RPMI7951 (cell line): ENCODE measurements around the gene SLC35F5. TPM values are rescaled to one million over a fixed set of nuclear protein-coding genes. Genes with fewer than 3 reads are reported as not detected.
"Not testable (repeated sequence)": the region's sequence is repeated elsewhere in the genome, so short reads cannot be mapped to it uniquely, and the experiment has no call there.

Experiments
- DNase-seq: peaks from one replicate; pipeline ENCODE4 v3.0.0-alpha.2; 2012; ENCODE audit warnings: low read depth
- total RNA-seq: library from RNA; depleted of rRNA; stranded (reverse); fragments of >200 nt; shearing (Covaris generic); gene quantifications from 2 replicates; pipeline ENCODE4 v1.2.3, GENCODE V29; 2014; rRNA removed

Gene SLC35F5
- total RNA-seq = 89.0 and 130 TPM in 2 replicates

- DNase-seq = peak; percentile 91
Measured at GRCh38 chr2:113756355-113757137, at the start of gene SLC35F5. Gene SLC35F5 (minus strand): TSS chr2:113756642. CDS start chr2:113756409, 233 bp downstream.

DNA sequence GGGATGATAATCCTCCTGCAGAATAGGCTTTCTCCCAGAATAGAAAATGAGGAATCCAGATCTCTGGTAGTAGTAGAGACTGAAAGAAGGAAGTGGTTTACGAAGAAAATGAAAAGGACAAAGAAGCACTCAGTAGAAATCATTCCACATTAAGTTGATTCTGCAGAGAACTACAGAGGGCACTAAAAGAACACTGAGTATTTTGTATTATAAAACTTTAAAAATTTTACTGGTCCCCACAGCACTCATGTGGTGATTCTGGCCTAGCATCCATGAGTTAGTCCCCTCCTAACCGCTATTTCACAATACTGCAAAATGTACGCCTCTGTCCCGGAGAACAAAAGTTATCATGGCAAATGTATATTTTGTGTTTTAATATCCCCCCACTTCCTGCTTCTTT lies 42.9 kb upstream of the SLC35F5 start:
- peak; percentile 29 for DNase-seq

DNA sequence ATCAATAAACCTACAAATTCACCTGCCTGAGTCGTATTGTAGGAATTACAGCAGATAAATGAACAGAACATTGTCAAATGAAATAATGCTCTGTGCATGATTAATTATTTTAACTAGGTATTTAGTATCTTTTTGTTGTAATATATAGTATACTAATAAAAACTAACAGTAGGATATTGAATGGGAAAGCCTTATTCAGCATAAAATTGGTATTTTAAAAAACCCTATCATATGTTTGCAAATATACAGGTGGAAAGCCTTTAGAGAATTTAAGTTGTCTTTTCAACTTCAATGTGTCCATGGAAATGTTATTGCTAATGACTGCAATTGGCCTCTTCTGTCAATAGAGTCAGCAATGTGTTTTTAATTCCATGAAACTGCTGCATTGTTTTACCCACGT lies 40.8 kb upstream of the SLC35F5 start:
- DNase-seq = no peak

DNA sequence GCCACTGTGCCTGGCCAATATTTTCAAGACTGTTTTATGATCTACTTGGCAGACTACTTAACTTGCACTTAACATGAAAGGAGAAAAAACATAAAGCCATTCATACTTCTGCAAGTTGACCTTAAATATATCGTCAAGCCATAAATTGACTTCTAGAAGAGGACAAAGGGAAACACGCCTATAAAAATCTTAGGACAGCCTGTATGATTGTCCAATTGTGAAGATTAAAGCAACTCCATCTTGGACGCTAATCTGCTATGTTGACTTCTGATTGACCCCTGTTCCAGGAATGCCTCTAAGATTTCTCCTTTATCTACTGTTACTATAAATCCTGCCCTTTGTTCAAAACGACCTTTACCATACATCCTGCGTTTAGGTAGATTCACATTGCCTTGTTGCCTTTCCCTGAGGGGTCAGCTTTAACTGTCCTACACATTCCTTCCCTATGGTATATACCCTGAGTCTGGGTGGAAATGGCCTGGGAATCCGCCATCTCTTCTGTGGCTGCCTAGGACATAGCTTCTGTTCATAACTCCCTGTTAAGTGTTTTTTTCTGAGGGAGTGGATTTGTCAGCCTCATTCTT lies 40.2 kb upstream of the SLC35F5 start:
- DNase-seq = no peak

GRCh38 chr2:113795405-113795920 lies 39.0 kb upstream of the SLC35F5 start:
- DNase-seq = no peak

DNA sequence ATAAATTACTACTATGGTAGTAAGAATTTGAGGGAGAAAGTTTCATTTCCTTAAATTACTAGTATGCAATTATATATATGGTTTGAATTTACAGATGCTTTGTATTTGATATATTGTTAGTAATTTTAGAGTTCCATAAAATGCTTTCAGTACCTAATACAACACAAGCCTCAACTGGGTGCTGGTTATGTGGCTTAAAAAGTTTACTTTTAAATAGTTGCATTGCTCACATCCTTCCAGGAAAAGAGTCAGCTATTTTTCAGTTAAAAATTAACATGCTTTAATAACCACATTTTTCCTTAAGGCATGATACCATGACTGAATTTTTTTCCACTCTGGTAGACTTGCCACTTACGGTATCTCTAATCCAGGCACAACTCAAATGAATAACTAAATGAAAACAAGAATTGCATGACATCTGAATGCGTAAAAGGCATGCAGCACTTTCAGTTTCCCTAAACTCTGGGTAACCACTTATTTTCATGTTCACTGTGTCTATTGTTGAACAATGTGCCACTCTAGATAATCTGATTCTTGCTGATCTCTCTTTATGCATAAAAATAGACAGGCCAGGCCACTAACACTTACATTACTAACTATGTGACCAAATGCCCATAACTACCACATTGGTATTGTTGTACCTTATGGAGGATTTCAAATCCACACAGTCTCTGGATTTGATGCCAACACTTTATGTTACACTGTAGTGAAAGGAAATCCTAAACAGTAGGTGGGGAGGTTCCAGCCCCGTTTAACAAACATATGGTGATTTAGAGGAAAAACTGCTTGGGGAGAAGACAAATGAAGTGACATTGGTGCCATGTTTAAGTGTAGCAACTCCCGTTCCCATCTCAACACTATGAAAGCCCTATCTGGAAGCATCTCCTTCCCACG lies 35.5 kb upstream of the SLC35F5 start:
- peak; percentile 69 for DNase-seq

DNA sequence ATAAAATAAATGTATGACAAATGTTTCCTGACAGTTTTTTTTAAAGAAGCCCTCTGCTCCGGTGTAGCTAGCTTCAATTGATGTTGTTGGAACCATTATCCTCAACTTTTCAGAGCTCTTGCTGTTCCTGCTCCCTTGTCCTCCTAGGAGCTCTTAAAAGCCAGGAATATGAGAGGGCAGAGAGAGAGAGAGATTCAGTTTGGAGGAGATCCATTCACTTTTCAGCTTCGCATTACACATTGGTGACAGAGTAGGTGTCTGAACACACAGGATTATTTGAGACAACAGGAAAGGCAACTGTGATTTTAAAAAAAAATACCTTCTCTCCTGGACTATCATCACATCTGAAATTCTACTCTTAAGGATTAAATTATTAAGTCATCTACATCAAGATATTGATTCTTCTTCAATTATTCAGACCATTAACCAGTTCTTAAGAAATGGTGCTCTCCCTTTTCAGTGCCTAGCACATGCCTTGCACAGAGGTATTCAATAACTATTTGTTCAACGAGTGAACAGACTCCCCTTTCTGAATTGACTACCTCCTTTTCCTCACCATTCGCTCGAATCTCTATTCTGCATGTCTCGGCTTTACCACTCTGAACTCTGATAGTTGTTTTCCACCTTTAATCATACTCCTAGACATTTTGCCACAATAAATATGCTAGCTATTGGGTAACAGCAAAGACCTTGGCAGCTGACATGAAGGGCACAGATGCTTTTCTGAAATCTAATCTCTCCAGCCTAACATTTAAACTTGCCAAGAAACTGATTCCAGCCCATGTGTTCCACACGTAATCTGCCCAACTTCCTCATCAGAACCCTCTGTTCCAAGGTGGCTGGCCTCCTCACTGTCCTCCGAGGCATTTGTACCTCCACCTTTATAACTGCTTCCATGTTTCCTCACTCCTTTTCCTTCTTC lies 28.6 kb upstream of the SLC35F5 start:
- DNase-seq = no peak

- no peak for DNase-seq
Measured at GRCh38 chr2:113780472-113780871, 24.0 kb upstream of the SLC35F5 start.

- DNase-seq = no peak
Measured at GRCh38 chr2:113777371-113777770, 20.9 kb upstream of the SLC35F5 start.

DNA sequence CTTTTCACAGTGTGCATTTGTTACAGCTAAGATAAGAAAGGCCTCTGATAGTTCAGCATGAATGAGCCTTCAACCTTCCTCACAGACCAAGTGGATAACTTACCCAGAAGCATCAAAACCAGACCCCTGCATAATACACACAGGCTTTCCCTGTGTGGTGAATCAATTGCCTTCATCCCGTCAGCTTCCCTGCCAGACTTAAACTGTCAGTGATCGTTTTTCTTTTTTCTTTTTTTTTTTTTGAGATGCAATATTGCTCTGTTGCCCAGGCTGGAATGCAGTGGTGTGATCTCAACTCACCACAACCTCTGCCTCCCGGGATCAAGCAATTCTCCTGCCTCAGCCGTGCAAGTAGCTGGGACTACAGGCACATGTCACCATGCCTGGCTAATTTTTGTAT lies 20.5 kb upstream of the SLC35F5 start:
- no peak for DNase-seq

GRCh38 chr2:113774616-113775015 lies 18.2 kb upstream of the SLC35F5 start:
- DNase-seq = not testable (repeated sequence)

- peak; percentile 6 for DNase-seq
Measured at GRCh38 chr2:113770929-113771328, 14.5 kb upstream of the SLC35F5 start.

DNA sequence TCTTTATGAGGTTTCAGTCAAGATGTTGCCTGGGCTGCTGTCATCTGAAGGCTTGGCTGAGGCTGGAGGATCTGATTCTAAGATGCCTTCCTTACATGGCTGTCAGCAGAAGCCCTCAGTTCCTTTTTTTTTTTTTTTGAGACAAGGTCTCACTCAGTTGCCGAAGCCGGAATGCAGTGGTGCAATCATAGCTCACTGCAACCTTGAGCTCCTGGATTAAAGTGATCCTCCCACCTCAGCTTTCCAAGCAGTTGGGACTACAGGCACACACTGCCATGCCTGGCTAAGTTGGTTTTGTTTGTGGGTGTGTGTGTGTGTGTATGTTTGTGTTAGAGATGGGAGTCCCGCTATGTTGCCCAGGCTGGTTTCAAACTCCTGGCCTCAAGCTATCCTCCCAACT lies 13.1 kb upstream of the SLC35F5 start:
- DNase-seq = no peak

DNA sequence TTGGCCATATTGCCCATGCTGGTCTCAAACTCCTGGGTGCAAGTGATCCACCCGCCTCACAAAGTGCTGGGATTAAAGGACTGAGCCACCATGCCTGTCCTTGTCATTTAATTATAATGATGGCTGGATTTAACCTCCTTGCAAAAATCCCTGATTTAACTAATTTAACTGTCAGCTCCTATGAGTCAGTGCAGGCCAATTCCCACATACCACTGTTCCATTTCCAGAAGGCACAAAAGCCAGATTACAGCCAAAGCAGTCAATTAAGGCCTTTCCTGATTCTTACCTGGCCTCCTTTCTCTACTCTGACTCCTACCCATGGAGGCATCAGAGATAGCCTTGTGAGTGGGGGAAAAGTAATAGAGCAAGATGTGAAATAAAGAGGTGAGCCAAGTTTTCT lies 12.3 kb upstream of the SLC35F5 start:
- DNase-seq = no peak

DNA sequence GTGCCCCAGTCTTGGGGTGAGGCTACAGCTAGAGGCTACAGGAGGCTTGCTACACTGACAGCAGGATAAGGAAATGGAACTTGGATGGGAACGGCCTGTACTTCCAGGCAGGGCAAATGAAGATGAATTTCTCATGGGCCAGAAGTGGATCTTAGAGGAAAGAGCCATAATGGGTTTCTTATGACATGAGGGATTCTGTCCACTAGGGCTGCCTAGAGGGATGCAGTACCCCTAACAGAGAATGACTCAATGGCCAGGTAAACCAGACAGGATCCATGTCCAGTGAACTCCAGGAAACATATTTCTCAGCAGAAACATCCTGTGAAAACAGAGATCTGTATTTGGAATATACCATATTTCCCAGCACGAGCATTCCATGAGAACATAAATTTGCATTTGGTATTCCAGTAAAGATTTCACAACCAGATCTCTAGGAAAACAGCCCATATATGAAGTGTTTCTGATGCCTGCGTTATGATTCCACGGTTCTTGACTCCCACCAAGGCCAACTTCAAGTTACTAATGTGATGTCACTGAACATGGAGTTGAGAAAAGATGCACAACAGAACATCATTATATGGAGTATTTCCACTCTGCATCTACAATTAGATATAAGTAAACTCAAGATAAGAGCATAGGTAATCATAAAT lies 11.5 kb upstream of the SLC35F5 start:
- DNase-seq = no peak

DNA sequence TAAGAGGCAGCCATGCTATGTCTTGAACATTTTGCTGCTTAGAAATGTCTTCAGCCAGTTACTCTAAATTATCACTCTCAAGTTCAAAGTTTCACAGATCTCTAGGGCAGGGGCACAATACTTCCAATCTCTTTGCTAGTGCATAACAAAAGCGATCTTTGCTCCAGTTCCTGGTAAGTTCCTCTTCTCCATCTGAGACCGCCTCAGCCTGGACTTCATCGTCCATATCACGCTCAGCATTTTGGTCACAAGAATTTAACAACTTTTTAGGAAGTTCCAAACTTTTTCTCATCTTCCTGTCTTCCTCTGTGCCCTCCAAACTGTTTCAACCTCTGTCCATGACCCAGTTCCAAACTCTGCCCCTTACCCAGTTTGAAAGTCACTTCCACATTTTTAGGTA lies 8.8 kb upstream of the SLC35F5 start:
- DNase-seq = no peak

DNA sequence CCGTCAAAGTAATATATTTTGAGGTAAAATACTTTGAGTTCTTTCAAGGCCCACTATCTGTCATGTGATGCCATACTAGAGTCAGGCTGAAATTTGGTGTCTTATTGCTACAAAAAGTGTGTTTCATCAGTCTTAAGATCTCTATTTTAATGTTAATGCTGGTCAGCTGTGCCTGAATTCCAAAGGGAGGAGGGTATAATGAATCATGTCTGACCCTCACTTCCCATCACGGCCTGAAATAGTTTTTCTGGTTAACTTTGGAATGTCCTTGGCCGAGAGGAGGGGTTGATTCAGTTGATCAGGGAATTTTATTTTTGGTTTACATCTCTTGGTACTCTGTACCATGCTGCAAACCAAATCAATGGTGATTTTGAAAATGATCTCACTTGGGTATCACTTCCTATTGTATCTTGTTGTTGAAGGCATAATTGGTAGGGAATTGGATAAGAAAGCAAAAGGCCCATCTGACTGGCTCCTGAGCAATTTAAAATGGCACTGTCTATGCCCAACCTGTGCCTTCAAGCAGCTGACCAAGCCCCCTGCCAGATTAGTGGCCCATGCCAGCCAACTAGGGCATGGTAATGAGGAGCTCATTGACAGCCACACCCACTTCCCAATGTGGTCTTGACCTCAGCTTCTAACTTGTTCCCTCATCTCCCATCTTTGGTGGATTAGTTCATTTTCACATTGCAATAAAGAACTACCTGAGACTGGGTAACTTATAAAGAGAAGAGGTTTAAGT lies 6.1 kb upstream of the SLC35F5 start:
- DNase-seq = peak; percentile 80

DNA sequence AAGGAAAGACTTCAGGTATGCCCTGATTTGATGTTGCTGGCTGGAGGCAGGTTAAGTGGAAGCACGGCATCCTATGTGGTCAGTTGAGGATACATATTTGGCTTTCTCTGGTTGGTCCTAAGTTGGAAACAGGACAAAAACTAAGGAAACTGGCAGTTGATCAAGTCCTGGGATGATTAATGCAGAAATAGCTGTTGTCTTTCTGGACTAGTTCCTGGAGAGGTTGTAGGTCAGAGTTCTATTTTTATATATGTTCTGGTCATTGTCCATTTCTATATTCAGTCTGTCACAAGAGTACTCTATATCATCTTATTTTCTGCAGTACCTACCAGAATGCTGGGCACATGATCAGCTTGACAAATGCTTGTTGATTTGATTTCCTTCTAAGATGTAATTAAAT lies 4.0 kb upstream of the SLC35F5 start:
- peak; percentile 73 for DNase-seq

DNA sequence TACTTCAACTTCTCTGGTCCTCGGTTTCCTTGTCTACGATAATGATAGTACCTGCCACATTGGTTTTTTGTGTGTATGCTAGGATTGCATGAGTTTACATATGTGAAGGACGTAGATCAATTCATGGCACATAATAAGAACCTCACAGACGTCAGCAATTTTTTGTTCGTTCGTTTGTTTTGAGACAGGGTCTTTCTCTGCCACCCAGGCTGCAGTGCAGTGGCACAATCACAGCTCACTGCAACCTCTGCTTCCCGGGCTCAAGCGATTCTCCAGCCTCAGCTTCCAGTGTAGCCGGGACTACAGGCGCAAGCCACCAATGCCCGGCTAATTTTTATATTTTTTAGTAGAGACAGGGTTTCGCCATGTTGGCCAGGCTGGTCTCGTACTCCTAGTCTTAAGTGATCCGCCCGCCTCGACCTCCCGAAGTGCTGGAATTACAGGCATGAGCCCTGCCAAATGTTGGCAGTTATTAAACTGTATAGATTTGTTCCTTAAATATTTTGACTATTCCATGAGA lies 756 bp upstream of the SLC35F5 start:
- peak; percentile 2 for DNase-seq
